ENCODE data around the gene PIGT.

GRCh38 chr20:45470262-45470931, 54.5 kb downstream of the PIGT start:
- TF ChIP-seq ZNF841 (CRISPR knock-in tag; IDR thresholded peaks at IDR 0.05; ENCODE audit: borderline replicate concordance) (no peak), EZH2 (conservative IDR thresholded peaks at IDR 0.05; ENCODE audit: low read depth, low read length) (no peak; the same call in 1 of the 2 replicates), ZNF780A (CRISPR knock-in tag; IDR thresholded peaks at IDR 0.05) (no peak)

Measured in HepG2 (cell line).